Stimulated activated CD4-positive, alpha-beta T cell treated with anti-CD3 and anti-CD28 coated beads, Interleukin-4, amount 100 ng/mL, for 1 hour (primary cell): ENCODE data around the gene OSBPL3.
A peak's percentile ranks its signal among the peaks of the same experiment; 100 is the strongest.

Source experiments
- DNase-seq: peaks from one replicate; pipeline ENCODE4 v3.0.0-alpha.2; 2020

OSBPL3 gene

GRCh38 chr7:24756545-24757352 is 223.2 kb downstream of the OSBPL3 start:
- peak; percentile 13 for DNase-seq

- no peak for DNase-seq
Measured at GRCh38 chr7:24755541-24756407, 224.2 kb downstream of the OSBPL3 start.

GRCh38 chr7:24754906-24755506 is 225.0 kb downstream of the OSBPL3 start:
- DNase-seq = no peak

DNA sequence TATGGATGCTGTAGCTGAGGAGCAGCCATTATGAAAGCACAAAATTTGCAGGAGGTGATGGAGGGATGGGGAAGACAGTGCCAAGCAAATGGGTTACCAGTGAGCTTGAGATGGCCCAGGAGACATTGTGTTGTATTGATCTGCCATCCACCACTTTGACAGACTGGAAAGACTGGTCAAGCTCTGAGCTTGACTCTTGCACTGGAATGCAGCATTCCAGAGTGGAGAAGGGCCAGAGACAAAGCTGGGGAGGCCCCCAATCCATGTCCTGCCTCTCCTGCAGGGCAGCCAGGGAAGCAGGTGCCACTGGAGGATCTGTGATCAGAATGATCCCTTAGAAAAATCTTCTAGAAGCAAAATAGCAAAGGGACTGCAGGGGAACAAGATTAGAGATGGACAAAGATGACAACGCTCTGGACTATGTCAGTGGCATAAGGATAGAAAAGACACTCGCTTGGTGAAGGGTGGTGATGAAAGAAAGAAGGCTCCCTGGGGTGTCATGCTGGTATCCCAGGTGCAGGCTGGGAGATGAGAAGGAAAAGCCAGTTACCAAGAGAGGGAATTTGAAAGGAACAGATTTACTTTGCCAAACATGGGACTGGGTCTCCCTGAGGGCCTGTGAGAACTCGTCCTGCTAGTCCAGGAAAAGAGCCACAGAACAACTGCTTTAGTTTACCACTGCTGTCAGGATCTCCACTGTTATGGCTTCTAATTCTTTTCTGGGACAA is 227.7 kb downstream of the OSBPL3 start:
- DNase-seq = no peak

GRCh38 chr7:24751484-24751883 is 228.5 kb downstream of the OSBPL3 start:
- no peak for DNase-seq

DNA sequence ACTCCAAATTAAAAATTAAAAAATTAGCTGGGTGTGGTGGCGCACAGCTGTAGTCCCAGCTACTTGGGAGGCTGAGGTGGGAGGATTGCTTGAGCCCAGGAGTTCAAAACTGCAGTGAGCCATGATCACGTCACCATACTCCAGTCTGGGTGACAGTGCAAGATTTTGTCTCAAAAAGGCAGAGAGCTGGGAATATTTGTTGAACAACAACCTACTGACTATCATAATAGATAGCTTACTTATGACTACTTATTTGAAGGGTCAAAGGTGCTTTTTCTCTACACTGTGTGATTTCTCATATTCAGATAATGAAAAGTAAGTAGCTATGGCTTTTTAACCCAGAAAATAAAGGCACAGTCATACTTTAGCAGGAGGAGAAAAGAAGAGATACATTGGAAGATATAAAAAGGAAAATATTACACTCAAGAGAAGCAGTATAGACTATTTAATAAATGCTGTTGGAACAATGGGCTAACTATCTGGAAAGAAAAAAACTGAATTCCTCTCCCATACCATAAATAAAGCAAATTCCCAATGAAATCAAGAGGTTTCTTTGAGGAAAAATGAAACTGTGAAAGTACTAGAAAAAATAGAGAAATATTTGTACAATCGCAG is 229.4 kb downstream of the OSBPL3 start:
- DNase-seq = no peak

DNA sequence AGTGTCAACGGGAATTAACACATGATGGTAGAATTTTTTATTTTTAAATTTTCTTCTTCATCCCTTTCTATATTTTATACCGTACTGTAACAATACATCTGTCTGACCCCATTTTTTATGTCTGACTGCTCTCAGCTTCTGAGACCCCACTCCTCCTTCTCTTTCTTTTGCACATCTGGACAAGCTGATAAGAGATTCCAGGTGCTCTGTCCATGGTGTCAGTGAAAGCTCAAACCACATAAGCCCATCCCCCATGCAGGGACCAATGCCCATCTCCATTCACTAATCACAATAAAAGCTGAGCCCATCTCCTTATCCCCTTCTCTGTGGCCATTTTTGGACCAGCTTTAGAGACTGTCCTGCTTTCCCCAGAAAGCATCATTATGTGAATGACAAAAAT is 231.5 kb downstream of the OSBPL3 start:
- no peak for DNase-seq
